ENCODE measurements around the gene C9orf50.

The C9orf50 gene

GRCh38 chr9:129628709-129629108 lies 7.8 kb upstream of the C9orf50 start:
- DNase-seq (ENCODE audit: low spot score) = no peak
- no peak for TF ChIP-seq CTCF (IDR thresholded peaks at IDR 0.05; ENCODE audit: extremely low read depth, missing control alignments)

- TF ChIP-seq CTCF (IDR thresholded peaks at IDR 0.05; ENCODE audit: extremely low read depth, missing control alignments) = no peak
- DNase-seq (ENCODE audit: low spot score) = no peak
Observed at GRCh38 chr9:129627556-129628440, 6.9 kb upstream of the C9orf50 start.

GRCh38 chr9:129626625-129627284 lies 5.9 kb upstream of the C9orf50 start:
- DNase-seq (ENCODE audit: low spot score) = no peak
- TF ChIP-seq CTCF (IDR thresholded peaks at IDR 0.05; ENCODE audit: extremely low read depth, missing control alignments) = no peak

- no peak for TF ChIP-seq CTCF (IDR thresholded peaks at IDR 0.05; ENCODE audit: extremely low read depth, missing control alignments)
- peak; percentile 95 for DNase-seq (ENCODE audit: low spot score)
Observed at GRCh38 chr9:129626079-129626624, 5.3 kb upstream of the C9orf50 start, which contains the start of gene NTMT1. NTMT1 (plus strand) TSS chr9:129626163; CDS start chr9:129632704, 6,541 bp downstream.

GRCh38 chr9:129624947-129625346 lies 4.0 kb upstream of the C9orf50 start:
- TF ChIP-seq CTCF (IDR thresholded peaks at IDR 0.05; ENCODE audit: extremely low read depth, missing control alignments) = no peak
- DNase-seq (ENCODE audit: low spot score) = peak; percentile 68

- peak; percentile 75 for TF ChIP-seq CTCF (IDR thresholded peaks at IDR 0.05; ENCODE audit: extremely low read depth, missing control alignments)
Observed at GRCh38 chr9:129624168-129624759, 3.4 kb upstream of the C9orf50 start.

More at GRCh38 chr9:129624168-129624759, 3.4 kb upstream of the C9orf50 start:
- peak; percentile 85 for DNase-seq (ENCODE audit: low spot score)
